HepG2 (cell line): ENCODE measurements around the gene PAK1IP1. TPM values are rescaled to one million over a fixed set of nuclear protein-coding genes. Genes with fewer than 3 reads are reported as not detected.

Experiments used
- ATAC-seq: fragments of 200-7000 bp; cut with Tn5 transposase; 3 replicates; pipeline ENCODE4 v1.9.1; 2020; ENCODE audit warnings: mild to moderate bottlenecking, moderate library complexity
- BruUV-seq: library from RNA; stranded (reverse); fragments of 400-500 nt; replicated peaks from 2 replicates; lab custom pipeline; 2021; lab: Mats Ljungman, UMichigan
- CTCF ChIA-PET: fragments of 300-600 bp; formaldehyde crosslinking; extraction: SDS; loops from one replicate; lab custom pipeline; 2021; ENCODE audit warnings: low total read pairs, inconsistent platforms, low intra/inter-chr PET ratio; lab: Yijun Ruan, JAX
- POLR2A ChIA-PET: fragments of 350-600 bp; sonication (Branson Sonifier 250); formaldehyde crosslinking; loops from one replicate; lab custom pipeline; 2020; ENCODE audit warnings: antibody characterized with exemption, inconsistent platforms; lab: Yijun Ruan, JAX
- DNase-seq: peaks from one replicate; pipeline ENCODE4 v3.0.0-alpha.2; 2015; ENCODE audit warnings: low spot score
- FAIRE-seq: peaks from 3 replicates; lab custom pipeline; 2011; peaks lifted over from hg19 to GRCh38; lab: Jason Lieb, UNC
- H2AFZ ChIP-seq: one replicate; pipeline ENCODE4 v1.6.1; 2011; ENCODE audit warnings: low read length, inconsistent platforms
- H3K27ac ChIP-seq: fragments of 300-600 bp; 3 replicates; pipeline ENCODE4 v1.8.0; 2011; ENCODE audit warnings: mixed run types, mild to moderate bottlenecking, mixed read lengths, low read length, inconsistent platforms; ENCODE audit not compliant: insufficient read depth; ENCODE audit errors: extremely low read length
- H3K27me3 ChIP-seq, 2 experiments: fragments of 200-600 bp in 1 of 2; 2 replicates in 1 of 2; 3 replicates in 1 of 2; pipeline versions ENCODE4 v1.6.0 to v1.8.0; 2011; ENCODE audit warnings: low read length in 2 of 2, mild to moderate bottlenecking in 2 of 2, moderate library complexity in 2 of 2, inconsistent platforms in 1 of 2; ENCODE audit not compliant: insufficient read depth in 2 of 2, control insufficient read depth in 1 of 2
- H3K36me3 ChIP-seq, 2 experiments: fragments of 200-600 bp in 1 of 2; replicated peaks in 1 of 2; 2 replicates in 1 of 2; 3 replicates in 1 of 2; pipeline versions ENCODE4 v1.5.1 to v1.8.0; 2011; ENCODE audit warnings: low read length in 2 of 2, inconsistent platforms in 1 of 2; ENCODE audit not compliant: insufficient read depth in 2 of 2, control insufficient read depth in 1 of 2
- H3K4me1 ChIP-seq: 2 replicates; pipeline ENCODE4 v1.5.1; 2012; ENCODE audit warnings: low read length, inconsistent platforms; ENCODE audit not compliant: insufficient read depth
- H3K4me2 ChIP-seq: 2 replicates; pipeline ENCODE4 v1.6.0; 2011; ENCODE audit warnings: low read depth, low read length, inconsistent platforms
- H3K4me3 ChIP-seq, 3 experiments: fragments of 200-600 bp in 1 of 3; sonication (generic), shearing (Covaris generic) in 1 of 3; replicated peaks in 1 of 3; 2 replicates each; pipeline ENCODE4 v1.5.1; 2011 to 2016; ENCODE audit warnings: low read length in 3 of 3, inconsistent platforms in 2 of 3, low read depth in 2 of 3, mild to moderate bottlenecking in 2 of 3, control low read depth in 1 of 3, mixed read lengths in 1 of 3; ENCODE audit not compliant: insufficient read depth in 1 of 3
- H3K79me2 ChIP-seq: one replicate; pipeline ENCODE4 v1.6.1; 2011; ENCODE audit warnings: low read length, inconsistent platforms; ENCODE audit not compliant: insufficient read depth
- H3K9ac ChIP-seq: 2 replicates; pipeline ENCODE4 v1.6.0; 2011; ENCODE audit warnings: mild to moderate bottlenecking, low read depth, low read length, inconsistent platforms; ENCODE audit not compliant: insufficient read depth
- H3K9me3 ChIP-seq: 2 replicates; pipeline ENCODE4 v1.5.1; 2012; ENCODE audit warnings: mild to moderate bottlenecking, low read length
- H4K20me1 ChIP-seq: 2 replicates; pipeline ENCODE4 v1.6.0; 2011; ENCODE audit warnings: inconsistent platforms, mild to moderate bottlenecking, low read length, moderate library complexity; ENCODE audit not compliant: insufficient read depth
- AGO2 ChIP-seq: fragments of 200-400 bp; formaldehyde crosslinking; optimal IDR thresholded peaks from 2 replicates; pipeline ENCODE3; 2017; ENCODE audit warnings: mild to moderate bottlenecking, low read depth, low read length, moderate library complexity
- BCL6 ChIP-seq: IDR thresholded peaks from 2 replicates; pipeline ENCODE4 v1.6.1; 2016; ENCODE audit warnings: missing genetic modification reagents, missing compliant biosample characterization
- CCAR2 ChIP-seq: fragments of 200-400 bp; formaldehyde crosslinking; optimal IDR thresholded peaks from 2 replicates; pipeline ENCODE3; 2018; ENCODE audit warnings: low read depth, mild to moderate bottlenecking, low read length, moderate library complexity
- MYNN ChIP-seq: sonication (generic); formaldehyde crosslinking; IDR thresholded peaks from 2 replicates; pipeline ENCODE4 v1.4.0; 2020; ENCODE audit warnings: mild to moderate bottlenecking, low read depth, missing genetic modification reagents
- NAIF1 ChIP-seq: sonication (generic); formaldehyde crosslinking; IDR thresholded peaks from 2 replicates; pipeline ENCODE4 v1.5.0; 2020; ENCODE audit warnings: mild to moderate bottlenecking, missing genetic modification reagents, borderline replicate concordance
- PRDM10 ChIP-seq: sonication (generic); formaldehyde crosslinking; IDR thresholded peaks from 2 replicates; pipeline ENCODE4 v1.4.0; 2020; ENCODE audit warnings: low read depth, missing genetic modification reagents
- RARA ChIP-seq: IDR thresholded peaks from 2 replicates; pipeline ENCODE4 v1.6.1; 2016; ENCODE audit warnings: missing genetic modification reagents, missing compliant biosample characterization
- TBL1XR1 ChIP-seq: fragments of 150-350 bp; IDR thresholded peaks from 2 replicates; pipeline ENCODE4 v1.6.1; 2014; ENCODE audit warnings: borderline replicate concordance, low read length; ENCODE audit not compliant: partially characterized antibody
- ZNF205 ChIP-seq: IDR thresholded peaks from 2 replicates; pipeline ENCODE4 v1.6.1; 2018; ENCODE audit warnings: missing biosample characterization, missing genetic modification reagents
- ZNF432 ChIP-seq: sonication (generic); formaldehyde crosslinking; IDR thresholded peaks from 2 replicates; pipeline ENCODE4 v1.5.0; 2020; ENCODE audit warnings: missing genetic modification reagents, mild to moderate bottlenecking, borderline replicate concordance
- WGBS: methylation state at CpG from one replicate; pipeline ENCODE4 v1.1.6; 2017; ENCODE audit warnings: low lambda C conversion rate; 5-methylcytosine and 5-hydroxymethylcytosine counted together
- in situ Hi-C: cut with HindIII; loops from 2 replicates; pipeline ENCODE4 v1.10.0; 2017; ENCODE audit warnings: low pct_unique_long_range_greater_than_20kb; ENCODE audit not compliant: extremely low pct_ligation_motif_present
- intact Hi-C: fragments of 100-400 bp; cut with micrococcal nuclease; formaldehyde crosslinking; loops from one replicate; pipeline ENCODE4 v1.10.0; 2022; ENCODE audit not compliant: unreplicated experiment
- polyA plus RNA-seq, 8 experiments: library from polyadenylated mRNA; depleted of rRNA in 3 of 8; stranded (reverse) in 7 of 8; unstranded in 1 of 8; fragments of >200 nt; fragmentation: Illumina TruSeq in 4 of 8; extraction: Trizol in 4 of 8; gene quantifications; 2 replicates each; pipeline versions ENCODE4 v1.2.1 to v1.2.3, GENCODE V29; 2011 to 2016; ENCODE audit warnings: low read depth in 4 of 8, missing spikeins in 1 of 8, mixed read lengths in 1 of 8; ENCODE audit not compliant: insufficient read depth in 1 of 8
- total RNA-seq, 5 experiments: library from RNA; depleted of rRNA; stranded (reverse); fragments of >200 nt; fragmentation: Illumina TruSeq; extraction: Trizol; gene quantifications; 2 replicates each; pipeline ENCODE4 v1.2.3, GENCODE V29; 2016; ENCODE audit warnings: low read depth in 1 of 5

The PAK1IP1 gene
- total and polyA plus RNA-seq, 2 of the 13 experiments (the other 11 are each of a cell fraction or from before 2014, with no cell fraction given), result 23.4 to 66.2 TPM

GRCh38 chr6:10690651-10691445, 3.9 kb upstream of the PAK1IP1 start:
- no peak for FAIRE-seq
- Histone ChIP-seq H3K79me2 (peaks cover 25% of the 10 kb centered on the region), H3K36me3 (no peaks in the 10 kb centered on the region), H3K9me3 (no peaks in the 10 kb centered on the region), H3K4me3 (no peak overlapping the region), H3K27ac (no peak overlapping the region), H3K27me3 (peaks cover 1 to 13% of the 10 kb centered on the region in 2 experiments; a peak in 3 of 5 replicates), H4K20me1 (no peaks in the 10 kb centered on the region), H3K4me2 (peak overlapping the region; percentile 7; the same call in 1 of the 2 replicates), H3K4me1 (peaks cover 28% of the 10 kb centered on the region), H3K9ac (no peak overlapping the region), H2AFZ (no peak overlapping the region)
- TF ChIP-seq NAIF1 (CRISPR knock-in tag) (no peak), ZNF205 (no peak), AGO2 (no peak), BCL6 (CRISPR knock-in tag) (no peak), PRDM10 (no peak), MYNN (CRISPR knock-in tag) (no peak), RARA (CRISPR knock-in tag) (no peak), CCAR2 (no peak), ZNF432 (CRISPR knock-in tag) (no peak), TBL1XR1 (no peak)
- in situ Hi-C loops, result no loop called here
- CTCF ChIA-PET, result no interaction called here
- WGBS, result 80% methylated on average over 15 of the region's 15 CpGs
- no TSS peak for BruUV-seq
- intact Hi-C loops, result no loop called here
- no peak for ATAC-seq
- POLR2A ChIA-PET, result no interaction called here
- no peak for DNase-seq
